GM19043 (cell line): ENCODE measurements around the gene ZCWPW1.
"Not testable (repeated sequence)": the region's sequence is repeated elsewhere in the genome, so short reads cannot be mapped to it uniquely, and the experiment has no call there.

ENCODE experiments used
- ATAC-seq: cut with Tn5 transposase; IDR thresholded peaks from one replicate; pipeline ENCODE4 v1.9.1; 2021; ENCODE audit warnings: low read depth; ENCODE audit not compliant: unreplicated experiment

Gene ZCWPW1

GRCh38 chr7:100358027-100358856 lies 70.3 kb downstream of the ZCWPW1 start, which contains the start of gene PILRB:
PILRB (plus strand) TSS chr7:100358117; CDS start chr7:100358303, 186 bp downstream.
- ATAC-seq: no peak

- no peak for ATAC-seq
These were observed 71.4 kb downstream of the ZCWPW1 start for GRCh38 chr7:100357131-100357561.

- no peak for ATAC-seq
These were observed 72.0 kb downstream of the ZCWPW1 start for GRCh38 chr7:100356416-100357068.

GRCh38 chr7:100353685-100354330 lies 74.7 kb downstream of the ZCWPW1 start:
- no peak for ATAC-seq

- no peak for ATAC-seq
These were observed 75.4 kb downstream of the ZCWPW1 start for GRCh38 chr7:100352984-100353684.

GRCh38 chr7:100352230-100352781 lies 76.2 kb downstream of the ZCWPW1 start:
- not testable (repeated sequence) for ATAC-seq

GRCh38 chr7:100351657-100352058 lies 76.8 kb downstream of the ZCWPW1 start:
- ATAC-seq: no peak
